NCI-H2196 (cell line): ENCODE results near the gene C2CD3.
"Not testable (repeated sequence)": the region's sequence is repeated elsewhere in the genome, so short reads cannot be mapped to it uniquely, and the experiment has no call there.

ENCODE experiments used
- DNase-seq: peaks from one replicate; lab custom pipeline; 2025; ENCODE audit not compliant: unreplicated experiment; lab: John Stamatoyannopoulos, UW

C2CD3 gene

DNA sequence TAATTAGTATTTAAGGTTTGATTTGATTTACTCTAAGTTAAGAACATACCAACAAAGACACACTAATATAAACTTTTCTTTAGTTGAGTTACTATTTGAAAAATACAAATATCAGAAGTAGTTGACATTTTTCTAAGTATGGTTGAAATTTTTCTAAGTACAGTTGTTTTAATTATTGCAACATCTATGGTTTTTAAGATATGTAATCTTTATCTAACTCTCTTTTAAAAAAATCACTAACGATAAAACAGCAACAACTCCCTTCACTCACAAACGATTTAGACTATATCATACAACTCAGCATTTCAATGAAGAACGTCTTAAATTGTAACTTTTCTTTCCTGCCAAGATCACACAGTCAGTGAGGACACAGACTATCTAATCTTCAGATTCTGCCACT is 2.0 kb downstream of the C2CD3 start:
- DNase-seq, result no peak

DNA sequence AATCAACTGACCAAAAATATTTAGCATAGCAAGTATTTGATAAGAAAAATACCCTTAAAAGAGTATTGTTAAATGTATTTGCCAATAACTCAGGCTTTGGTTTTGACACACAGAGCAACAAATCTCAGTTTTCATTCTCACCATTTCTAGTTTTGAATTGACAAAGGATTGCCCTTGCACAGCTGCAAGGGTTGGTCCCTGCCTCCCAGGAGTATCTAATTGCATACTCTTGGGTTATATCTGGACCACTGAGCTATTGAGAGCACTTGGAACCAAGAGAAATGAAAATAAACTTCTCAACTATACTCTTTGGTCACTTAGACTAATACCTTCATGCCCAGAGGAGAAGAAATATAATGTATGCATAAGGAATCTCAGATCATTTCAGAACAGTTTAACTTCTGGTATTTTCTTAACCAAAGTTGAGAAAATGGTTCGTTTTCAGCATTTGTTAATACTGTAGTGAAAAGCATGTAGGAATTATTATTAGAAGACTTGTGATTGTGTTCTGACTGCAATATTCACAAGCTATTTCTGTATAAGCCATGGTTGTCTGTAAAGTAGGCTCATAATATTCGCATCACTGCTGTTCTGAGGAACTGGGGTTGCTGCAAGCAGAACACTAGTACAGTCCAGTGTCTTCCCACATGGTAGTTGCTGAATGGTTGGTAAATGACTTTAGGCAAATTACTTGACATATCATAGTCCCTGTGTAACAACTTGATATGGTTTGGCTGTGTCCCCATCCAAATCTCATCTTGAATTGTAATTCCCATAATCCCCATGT is 7.9 kb downstream of the C2CD3 start:
- DNase-seq, result no peak

DNA sequence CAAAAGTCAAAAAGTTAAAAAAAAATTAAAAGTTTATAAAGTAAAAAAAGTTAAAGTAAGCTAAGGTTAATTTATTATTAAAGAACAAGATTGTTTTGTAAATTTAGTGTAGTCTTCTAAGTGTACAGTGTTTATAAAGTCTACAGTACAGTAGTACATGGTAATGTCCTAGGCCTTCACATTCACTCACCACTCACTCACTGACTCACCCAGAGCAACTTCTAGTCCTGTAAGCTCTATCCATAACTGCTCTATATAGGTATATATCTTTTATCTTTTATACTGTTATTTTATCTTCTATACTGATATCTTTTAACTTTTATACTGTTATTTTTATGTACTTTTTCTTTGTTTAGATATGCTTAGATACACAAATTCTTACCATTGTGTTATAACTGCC is 11.2 kb downstream of the C2CD3 start:
- DNase-seq, result no peak

DNA sequence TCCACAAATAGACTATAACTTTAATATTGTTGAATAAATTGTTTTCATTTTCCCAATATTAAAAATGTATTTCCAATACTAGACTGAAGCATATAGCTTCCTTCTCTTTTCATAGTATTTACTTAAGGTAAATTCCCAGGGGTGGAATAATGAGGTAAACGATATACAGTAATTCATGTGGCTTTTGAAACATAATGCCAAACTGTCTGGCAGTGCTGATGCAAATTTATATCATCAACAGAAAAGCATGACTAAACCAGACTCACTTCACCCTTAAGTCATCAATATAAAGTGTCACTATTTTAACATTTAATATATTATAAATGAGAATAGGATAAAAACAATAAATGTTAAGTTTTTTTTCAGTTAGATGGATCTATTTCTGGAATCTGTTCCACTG is 13.6 kb downstream of the C2CD3 start:
- DNase-seq, result peak; percentile 20

DNA sequence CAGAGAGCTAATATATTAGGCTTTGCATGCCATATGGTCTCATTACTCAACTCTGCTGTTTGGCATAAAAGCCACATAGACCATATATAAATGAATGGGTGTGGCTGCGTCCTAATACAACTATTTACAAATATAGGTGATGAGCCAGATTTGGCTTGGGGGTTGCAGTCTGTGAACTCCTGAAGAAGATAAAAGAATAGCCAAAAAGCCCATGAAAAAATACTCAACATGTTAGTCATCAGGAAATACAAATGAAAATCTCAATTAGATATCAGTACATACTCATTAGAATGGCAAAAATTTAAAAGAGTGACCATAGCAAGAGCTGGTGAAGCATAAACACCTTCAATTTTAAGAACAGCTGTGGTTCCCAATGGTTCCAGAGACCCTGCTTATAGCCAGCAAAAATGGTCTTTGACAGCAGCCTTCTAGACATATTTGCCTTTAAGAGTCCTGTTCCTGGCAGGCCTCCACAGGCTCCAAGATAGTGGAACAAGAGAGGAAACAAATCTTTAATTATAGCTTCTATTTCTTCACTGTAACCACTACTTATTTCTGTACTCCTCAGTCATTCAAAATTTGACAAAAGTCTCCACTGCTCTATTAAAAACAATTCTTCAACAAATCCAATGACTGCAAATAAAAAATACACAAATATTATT is 16.1 kb downstream of the C2CD3 start:
- no peak for DNase-seq

DNA sequence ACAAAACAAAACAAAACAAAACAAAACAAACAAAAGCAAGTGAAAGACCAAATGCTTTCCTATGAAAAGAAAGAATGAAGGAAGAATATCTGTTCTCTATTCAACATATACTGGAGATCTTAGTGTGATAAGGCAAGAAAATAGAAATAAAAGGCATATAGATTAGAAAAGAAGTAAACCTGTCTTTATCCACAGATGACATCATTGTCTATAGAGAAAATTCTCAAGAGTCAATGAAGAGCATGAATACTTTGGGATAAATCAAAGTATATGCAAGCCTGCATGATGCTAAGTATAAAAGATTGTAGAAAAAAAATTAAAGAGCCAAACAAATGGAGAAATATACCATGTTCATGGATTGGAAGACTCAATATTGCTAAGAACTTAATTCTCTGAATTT is 17.6 kb downstream of the C2CD3 start:
- no peak for DNase-seq

DNA sequence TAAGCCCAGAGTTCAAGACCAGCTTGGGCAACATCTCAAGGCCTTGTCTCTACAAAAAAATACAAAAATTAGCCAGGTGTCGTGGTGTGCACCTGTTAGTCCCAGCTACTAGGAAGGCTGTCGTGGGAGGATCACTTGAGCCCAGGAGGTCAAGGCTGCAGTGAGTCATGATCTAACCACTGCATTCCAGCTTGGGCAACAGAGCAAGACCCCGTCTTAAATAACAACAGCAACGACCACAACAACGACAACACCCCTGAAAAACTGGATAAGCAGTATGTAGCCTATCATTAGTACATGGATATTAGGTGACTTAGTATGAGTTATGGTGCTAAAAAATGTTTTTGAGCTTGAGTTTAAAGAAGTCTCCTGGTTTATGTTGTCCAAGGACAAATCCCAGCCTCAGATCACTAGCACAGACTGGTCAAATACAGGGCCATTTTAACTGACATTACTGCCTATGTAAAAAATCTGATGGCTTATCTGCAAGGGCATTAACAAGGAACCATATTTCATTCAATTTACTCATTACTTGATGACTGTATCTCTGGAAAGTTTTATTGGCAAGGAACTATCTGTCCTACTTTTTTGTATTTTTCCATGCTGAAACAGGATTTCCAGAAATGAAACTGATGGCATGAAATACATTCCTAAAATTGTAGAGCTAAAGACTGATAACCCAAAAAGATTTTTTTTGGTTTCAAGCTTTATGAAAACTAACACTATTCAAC is 23.4 kb downstream of the C2CD3 start:
- no peak for DNase-seq

GRCh38 chr11:74144592-74144991 is 26.2 kb downstream of the C2CD3 start:
- DNase-seq, result no peak

DNA sequence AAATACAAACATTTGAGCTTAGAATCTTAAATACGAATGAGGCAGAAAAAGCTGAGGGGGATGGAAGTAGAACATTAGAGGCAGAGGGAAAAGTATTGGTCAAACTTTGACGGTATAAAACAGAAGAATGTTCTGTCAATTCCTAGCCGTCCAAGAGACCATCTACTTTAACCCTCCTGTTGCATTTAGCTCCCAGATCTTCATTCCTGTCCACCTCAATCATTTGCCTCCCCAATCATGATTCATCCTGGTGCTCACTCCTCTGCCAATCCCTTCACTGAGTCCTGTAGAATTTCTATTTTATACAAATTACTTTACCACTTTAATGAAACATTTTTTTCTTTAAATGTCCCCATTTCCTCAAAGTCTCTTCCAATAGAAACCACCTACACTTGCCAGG is 28.2 kb downstream of the C2CD3 start:
- DNase-seq, result no peak

DNA sequence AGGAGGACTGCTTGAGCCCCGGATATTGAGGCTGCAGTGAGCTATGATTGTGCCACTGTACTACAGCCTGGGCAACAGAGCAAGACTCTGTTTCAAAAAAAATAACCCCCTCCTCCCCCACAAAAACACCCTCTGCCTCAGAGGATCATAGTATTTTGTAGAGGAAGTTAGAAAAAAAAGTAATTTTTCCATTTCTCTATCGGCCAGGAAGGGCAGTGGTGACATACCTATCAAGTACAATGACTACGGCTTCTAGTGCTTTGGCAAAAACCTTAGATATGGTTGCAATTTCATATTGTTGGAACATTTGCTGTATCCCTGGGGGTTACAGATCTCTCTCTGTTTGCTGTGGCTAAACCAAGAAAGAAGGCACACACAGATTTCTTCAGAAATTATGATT is 28.9 kb downstream of the C2CD3 start:
- DNase-seq, result no peak

DNA sequence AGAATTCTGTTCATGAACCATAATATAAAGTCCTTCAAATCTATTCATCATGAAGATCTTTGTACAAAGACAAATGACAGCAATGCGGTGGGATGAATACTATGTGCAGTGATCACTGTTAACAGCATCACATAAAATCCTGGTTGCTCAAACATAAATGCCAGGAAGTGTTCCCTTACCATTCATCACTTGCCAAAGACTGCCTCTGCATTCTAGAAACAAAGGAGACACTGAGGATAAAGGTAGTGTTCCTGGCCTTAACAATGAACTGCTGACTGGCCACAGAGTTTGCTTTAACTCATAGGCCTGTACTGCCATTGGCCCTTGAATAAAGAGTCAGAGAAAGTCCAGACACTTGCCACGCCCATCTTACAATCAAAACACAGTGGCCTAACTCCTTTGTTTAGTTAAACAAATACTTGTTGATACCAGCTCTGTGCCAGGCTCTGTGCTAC is 29.5 kb downstream of the C2CD3 start:
- peak; percentile 52 for DNase-seq

- not testable (repeated sequence) for DNase-seq
Observed at GRCh38 chr11:74139919-74140431, 30.8 kb downstream of the C2CD3 start.

- DNase-seq, result no peak
Observed at GRCh38 chr11:74139151-74139918, 31.5 kb downstream of the C2CD3 start.

GRCh38 chr11:74138572-74138971 is 32.2 kb downstream of the C2CD3 start:
- DNase-seq, result peak; percentile 82

DNA sequence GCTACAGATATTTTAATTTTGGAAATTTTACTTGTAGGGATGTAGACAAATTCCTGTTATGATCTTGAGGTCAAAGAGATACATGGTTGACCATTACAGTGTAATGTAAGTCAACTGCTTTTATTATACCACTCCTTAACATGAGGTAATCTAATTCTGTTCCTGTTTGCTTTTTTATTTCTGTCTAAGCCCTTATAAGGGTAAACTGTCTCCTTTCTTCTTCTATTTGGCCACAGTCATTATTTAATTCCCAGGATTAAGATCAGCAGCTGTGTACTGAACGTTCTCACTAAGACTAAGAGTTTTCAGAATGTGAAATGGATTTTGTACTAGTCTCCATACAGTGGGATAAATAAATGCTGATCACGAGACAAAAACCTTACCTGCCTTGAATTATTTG is 32.8 kb downstream of the C2CD3 start:
- peak; percentile 47 for DNase-seq

DNA sequence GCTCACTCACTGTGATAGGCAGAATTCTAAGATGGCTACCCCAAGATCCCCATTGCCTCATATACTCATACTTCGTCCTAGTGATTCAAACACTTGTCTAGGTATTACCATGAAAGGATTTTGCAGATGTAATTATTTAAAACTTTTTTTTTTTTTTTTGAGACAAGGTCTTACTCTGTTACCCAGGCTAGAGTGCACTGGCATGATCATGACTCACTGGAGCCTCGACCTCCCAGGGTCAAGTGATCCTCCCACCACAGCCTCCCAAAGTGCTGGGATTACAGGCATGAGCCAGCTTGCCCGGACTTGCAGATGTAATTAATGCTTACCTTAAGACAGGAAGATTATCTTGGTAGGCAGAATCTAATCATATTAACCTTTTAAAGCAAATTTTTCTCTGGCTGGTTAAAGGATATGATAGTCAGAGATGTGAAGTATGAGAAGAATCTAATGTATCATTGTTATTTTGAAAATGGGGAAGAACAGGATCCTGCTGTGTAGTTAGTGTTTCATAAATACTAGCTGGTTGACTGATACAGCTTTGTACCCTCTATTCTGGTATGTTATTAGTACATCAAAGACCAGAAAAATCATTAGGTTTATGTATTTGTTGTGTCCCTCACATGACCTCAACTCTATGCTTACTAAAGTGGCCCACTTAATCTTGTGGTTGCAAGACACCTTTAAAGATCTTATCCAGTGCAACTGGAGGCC is 35.5 kb downstream of the C2CD3 start:
- DNase-seq, result peak; percentile 35

- no peak for DNase-seq
Observed at GRCh38 chr11:74134661-74135060, 36.1 kb downstream of the C2CD3 start.

- DNase-seq, result no peak
Observed at GRCh38 chr11:74133436-74133835, 37.4 kb downstream of the C2CD3 start.

DNA sequence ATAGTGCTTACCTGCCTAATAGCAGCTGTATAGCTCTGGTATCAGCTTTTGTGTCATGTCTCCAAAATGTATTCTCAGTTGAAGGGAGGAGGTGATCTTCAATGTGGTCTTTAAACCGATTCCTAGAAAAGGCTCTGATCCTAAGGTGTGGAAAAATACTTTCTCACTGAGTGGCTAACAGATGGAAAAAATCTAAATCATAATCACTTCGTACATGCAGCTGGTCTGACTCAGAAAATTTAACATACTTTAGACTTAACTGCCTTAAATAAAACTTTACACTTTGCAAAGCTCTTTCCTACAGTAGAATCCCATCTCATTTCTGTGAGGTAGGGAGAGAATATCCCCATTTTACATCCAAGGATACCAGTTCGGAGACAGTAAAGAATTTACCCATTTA is 38.0 kb downstream of the C2CD3 start:
- DNase-seq, result no peak

DNA sequence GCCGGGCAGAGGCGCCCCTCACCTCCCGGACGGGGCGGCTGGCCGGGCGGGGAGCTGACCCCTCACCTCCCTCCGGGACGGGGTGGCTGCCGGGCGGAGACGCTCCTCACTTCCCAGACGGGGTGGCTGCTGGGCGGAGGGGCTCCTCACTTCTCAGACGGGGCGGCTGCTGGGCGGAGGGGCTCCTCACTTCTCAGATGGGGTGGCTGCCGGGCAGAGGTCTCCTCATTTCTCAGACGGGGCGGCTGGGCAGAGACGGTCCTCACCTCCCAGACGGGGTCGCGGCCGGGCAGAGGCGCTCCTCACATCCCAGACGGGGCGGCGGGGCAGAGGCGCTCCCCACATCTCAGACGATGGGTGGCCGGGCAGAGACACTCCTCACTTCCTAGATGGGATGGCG is 41.7 kb downstream of the C2CD3 start:
- DNase-seq, result not testable (repeated sequence)
